ENCODE results near the gene PTPN11. TPM values are rescaled to one million over a fixed set of nuclear protein-coding genes. Genes with fewer than 3 reads are reported as not detected.

PTPN11 gene
- total RNA-seq, 2 experiments from 2014 or later: 56.2 to 123 TPM

DNA sequence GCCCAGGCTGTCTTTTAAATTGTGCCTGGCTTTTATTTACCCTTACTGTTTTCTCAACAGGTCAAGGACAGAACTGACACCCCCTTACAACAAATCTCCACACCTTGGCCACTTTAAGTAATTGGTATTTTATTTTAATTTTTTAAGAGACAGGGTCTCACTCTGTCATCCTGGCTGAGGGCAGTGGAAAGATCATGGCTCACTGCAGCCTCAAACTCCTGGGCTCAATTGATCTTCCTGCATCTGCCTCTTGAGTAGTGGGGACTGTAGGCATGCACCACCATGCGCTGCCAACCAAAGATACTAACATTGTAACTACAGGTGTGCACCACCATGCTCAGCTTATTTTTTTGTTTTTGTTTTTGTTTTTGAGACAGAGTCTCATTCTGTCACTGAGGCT, 109.8 kb downstream of the PTPN11 start:
- Histone ChIP-seq H3K27ac (ENCODE audit: low read depth, low read length, poor library complexity, severe bottlenecking) (no peak overlapping the region), H4K20me1 (ENCODE audit: insufficient read depth, low read length) (no peaks in the 10 kb centered on the region), H2AFZ (ENCODE audit: low read length) (no peak overlapping the region), H3K9me2 (ENCODE audit: insufficient read depth, low read length) (no peaks in the 10 kb centered on the region), H3K36me3 (ENCODE audit: insufficient read depth, low read length) (no peaks in the 10 kb centered on the region), H3K9me3 (ENCODE audit: low read length) (no peaks in the 10 kb centered on the region), H3K4me3 (ENCODE audit: low read depth, low read length, poor library complexity, severe bottlenecking) (no peak overlapping the region), H3K79me2 (ENCODE audit: insufficient read depth, low read depth, low read length) (no peaks in the 10 kb centered on the region), H3K4me1 (ENCODE audit: insufficient read depth, low read length, poor library complexity, severe bottlenecking) (no peaks in the 10 kb centered on the region), H3K4me2 (ENCODE audit: low read length) (no peak overlapping the region)
- no peak for DNase-seq (ENCODE audit: low spot score)
- TF ChIP-seq EZH2phosphoT487 (IDR thresholded peaks at IDR 0.05; ENCODE audit: borderline replicate concordance, low read depth, low read length): no peak
- TF ChIP-seq, protein P1, sequence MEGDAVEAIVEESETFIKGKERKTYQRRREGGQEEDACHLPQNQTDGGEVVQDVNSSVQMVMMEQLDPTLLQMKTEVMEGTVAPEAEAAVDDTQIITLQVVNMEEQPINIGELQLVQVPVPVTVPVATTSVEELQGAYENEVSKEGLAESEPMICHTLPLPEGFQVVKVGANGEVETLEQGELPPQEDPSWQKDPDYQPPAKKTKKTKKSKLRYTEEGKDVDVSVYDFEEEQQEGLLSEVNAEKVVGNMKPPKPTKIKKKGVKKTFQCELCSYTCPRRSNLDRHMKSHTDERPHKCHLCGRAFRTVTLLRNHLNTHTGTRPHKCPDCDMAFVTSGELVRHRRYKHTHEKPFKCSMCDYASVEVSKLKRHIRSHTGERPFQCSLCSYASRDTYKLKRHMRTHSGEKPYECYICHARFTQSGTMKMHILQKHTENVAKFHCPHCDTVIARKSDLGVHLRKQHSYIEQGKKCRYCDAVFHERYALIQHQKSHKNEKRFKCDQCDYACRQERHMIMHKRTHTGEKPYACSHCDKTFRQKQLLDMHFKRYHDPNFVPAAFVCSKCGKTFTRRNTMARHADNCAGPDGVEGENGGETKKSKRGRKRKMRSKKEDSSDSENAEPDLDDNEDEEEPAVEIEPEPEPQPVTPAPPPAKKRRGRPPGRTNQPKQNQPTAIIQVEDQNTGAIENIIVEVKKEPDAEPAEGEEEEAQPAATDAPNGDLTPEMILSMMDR (conservative IDR thresholded peaks at IDR 0.05; ENCODE audit: low read length): no peak
- intact Hi-C loops (cut with micrococcal nuclease; ENCODE audit: unreplicated experiment): no loop called here
- CTCF ChIA-PET (ENCODE audit: unreplicated experiment): no interaction called here
- no TSS peak for BruUV-seq (replicated peaks)
- POLR2A ChIA-PET: no interaction called here

DNA sequence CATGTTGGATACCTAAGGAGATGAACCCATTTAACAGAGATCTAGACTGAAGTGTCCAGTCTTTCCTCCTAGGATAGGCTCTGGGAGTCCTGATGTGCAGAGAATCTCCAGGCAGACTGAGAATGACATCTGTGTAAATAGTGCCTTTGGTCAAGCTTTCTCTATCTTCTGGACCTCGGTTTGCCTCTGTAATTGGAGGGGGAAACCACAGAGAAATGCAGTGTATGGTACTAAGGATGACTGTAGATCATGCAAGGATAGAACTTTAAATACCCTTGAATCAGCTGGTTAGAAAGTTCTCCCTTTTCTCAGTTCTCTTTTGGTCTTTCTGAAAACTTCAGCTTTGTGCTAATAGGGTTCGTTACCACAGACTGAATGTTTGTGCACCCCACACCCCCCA, 112.2 kb downstream of the PTPN11 start:
- ChIA-PET CTCF (ENCODE audit: unreplicated experiment) (no interaction called here), POLR2A (no interaction called here)
- intact Hi-C loops (cut with micrococcal nuclease; ENCODE audit: unreplicated experiment): no loop called here
- Histone ChIP-seq H3K4me3 (ENCODE audit: low read depth, low read length, poor library complexity, severe bottlenecking) (no peak overlapping the region), H3K36me3 (ENCODE audit: insufficient read depth, low read length) (no peaks in the 10 kb centered on the region), H3K9me2 (ENCODE audit: insufficient read depth, low read length) (no peaks in the 10 kb centered on the region), H3K4me1 (ENCODE audit: insufficient read depth, low read length, poor library complexity, severe bottlenecking) (no peaks in the 10 kb centered on the region), H3K79me2 (ENCODE audit: insufficient read depth, low read depth, low read length) (no peaks in the 10 kb centered on the region), H3K27ac (ENCODE audit: low read depth, low read length, poor library complexity, severe bottlenecking) (no peak overlapping the region), H3K4me2 (ENCODE audit: low read length) (no peak overlapping the region), H3K9me3 (ENCODE audit: low read length) (no peaks in the 10 kb centered on the region), H4K20me1 (ENCODE audit: insufficient read depth, low read length) (no peaks in the 10 kb centered on the region), H2AFZ (ENCODE audit: low read length) (no peak overlapping the region)
- DNase-seq (ENCODE audit: low spot score): no peak
- no TSS peak for BruUV-seq (replicated peaks)
- TF ChIP-seq, protein P1 (conservative IDR thresholded peaks at IDR 0.05; ENCODE audit: low read length): no peak
- TF ChIP-seq EZH2phosphoT487 (IDR thresholded peaks at IDR 0.05; ENCODE audit: borderline replicate concordance, low read depth, low read length): no peak

DNA sequence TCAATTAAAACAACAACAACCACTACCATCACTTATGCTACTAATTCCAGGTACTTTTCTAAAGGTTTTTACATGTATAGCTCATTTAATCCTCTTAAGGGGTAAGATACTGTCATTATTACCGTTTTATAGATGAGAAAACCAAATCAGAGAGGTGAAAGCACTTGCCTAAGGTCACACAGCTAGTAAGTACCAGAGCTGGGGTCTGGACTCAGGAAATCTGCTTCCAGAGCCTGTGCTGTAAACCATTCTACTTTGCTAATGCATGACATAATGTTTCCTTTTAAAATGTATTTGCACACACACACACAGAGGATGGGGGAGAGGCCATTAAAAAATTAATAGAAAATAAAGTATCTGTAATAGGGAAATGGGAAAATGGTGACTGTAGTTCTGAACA, 113.4 kb downstream of the PTPN11 start:
- DNase-seq (ENCODE audit: low spot score): no peak
- no peaks in the 10 kb centered on the region for H3K9me3 ChIP-seq (ENCODE audit: low read length)
- H3K79me2 ChIP-seq (ENCODE audit: insufficient read depth, low read depth, low read length): no peaks in the 10 kb centered on the region
- BruUV-seq (replicated peaks): no TSS peak
- TF ChIP-seq, protein P1 (conservative IDR thresholded peaks at IDR 0.05; ENCODE audit: low read length): no peak
- TF ChIP-seq EZH2phosphoT487 (IDR thresholded peaks at IDR 0.05; ENCODE audit: borderline replicate concordance, low read depth, low read length): no peak
- no peaks in the 10 kb centered on the region for H4K20me1 ChIP-seq (ENCODE audit: insufficient read depth, low read length)
- H3K27ac ChIP-seq (ENCODE audit: low read depth, low read length, poor library complexity, severe bottlenecking): no peak overlapping the region
- POLR2A ChIA-PET: no interaction called here
- intact Hi-C loops (cut with micrococcal nuclease; ENCODE audit: unreplicated experiment): no loop called here
- no peaks in the 10 kb centered on the region for H3K36me3 ChIP-seq (ENCODE audit: insufficient read depth, low read length)
- no peak overlapping the region for H3K4me2 ChIP-seq (ENCODE audit: low read length)
- H2AFZ ChIP-seq (ENCODE audit: low read length): no peak overlapping the region
- H3K9me2 ChIP-seq (ENCODE audit: insufficient read depth, low read length): no peaks in the 10 kb centered on the region
- no peak overlapping the region for H3K4me3 ChIP-seq (ENCODE audit: low read depth, low read length, poor library complexity, severe bottlenecking)
- CTCF ChIA-PET (ENCODE audit: unreplicated experiment): no interaction called here
- H3K4me1 ChIP-seq (ENCODE audit: insufficient read depth, low read length, poor library complexity, severe bottlenecking): no peaks in the 10 kb centered on the region
